Measurements from ENCODE around the gene INSRR. TPM values are rescaled to one million over a fixed set of nuclear protein-coding genes. Genes with fewer than 3 reads are reported as not detected.

INSRR gene
- total and polyA plus RNA-seq, 9 of the 15 experiments (the other 6 are each of a cell fraction or from before 2014, with no cell fraction given), result 0.03 to 0.18 (median 0.06) TPM; not detected in 3

DNA sequence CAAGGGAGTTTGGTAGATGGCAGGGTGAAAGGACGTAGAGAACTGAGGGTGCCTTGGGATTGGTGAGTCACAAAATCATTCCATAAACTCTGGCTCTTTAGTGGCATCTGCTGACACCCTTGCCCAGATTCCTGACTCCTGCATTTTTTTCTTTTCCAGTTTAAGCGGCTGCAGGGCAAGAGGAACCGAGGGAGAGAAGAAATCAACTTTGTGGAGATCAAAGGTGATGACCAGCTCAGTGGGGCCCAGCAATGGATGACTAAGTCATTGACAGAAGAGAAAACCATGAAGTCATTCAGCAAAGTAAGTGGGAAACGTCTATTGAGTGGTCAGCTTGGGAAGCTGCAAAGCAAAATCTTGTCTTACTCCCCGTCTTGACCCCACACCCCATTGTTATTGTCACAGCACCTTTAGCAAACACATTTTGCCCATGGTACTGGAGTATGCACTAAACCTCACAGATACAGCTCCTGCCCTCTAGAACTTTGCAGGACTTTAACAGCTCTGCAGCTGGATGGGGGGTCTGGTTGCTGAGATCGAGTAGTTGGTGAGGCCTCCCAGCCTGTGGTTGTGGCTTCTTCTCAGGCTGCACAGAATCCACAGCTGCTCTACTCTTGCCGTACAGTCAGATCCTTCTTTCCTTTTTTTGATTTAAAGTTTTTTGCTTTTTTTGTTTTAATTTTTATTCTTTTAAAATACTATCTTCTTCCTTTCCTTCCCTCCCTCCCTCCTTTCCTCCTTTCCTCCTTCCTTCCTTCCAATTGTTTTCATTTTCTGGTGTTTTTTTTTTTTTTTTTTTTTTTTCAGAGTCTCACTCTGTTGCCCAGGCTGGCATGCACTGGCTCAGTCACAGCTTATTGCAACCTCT, 64.2 kb downstream of the INSRR start:
- no peaks in the 10 kb centered on the region for H3K4me1 ChIP-seq (replicated peaks in 1 of 2; ENCODE audit: control insufficient read depth in 2 of 2, insufficient read depth in 2 of 2, low read length in 2 of 2)
- no peak overlapping the region for H2AFZ ChIP-seq (ENCODE audit: low read depth, low read length)
- ChIA-PET POLR2A (interaction anchor here (0.6 to 2.7 kb wide), 5 partner anchors 9 to 22 kb away, joined by 3 to 8 read pairs (median 3); no protein-coding TSS in a partner anchor), CTCF (ENCODE audit: low intra/inter-chr PET ratio) (no interaction called here)
- H3K4me2 ChIP-seq (ENCODE audit: insufficient read depth, low read length), result no peak overlapping the region
- TF ChIP-seq ZBED1 (IDR thresholded peaks at IDR 0.05), result no peak
- TF ChIP-seq, protein P1, sequence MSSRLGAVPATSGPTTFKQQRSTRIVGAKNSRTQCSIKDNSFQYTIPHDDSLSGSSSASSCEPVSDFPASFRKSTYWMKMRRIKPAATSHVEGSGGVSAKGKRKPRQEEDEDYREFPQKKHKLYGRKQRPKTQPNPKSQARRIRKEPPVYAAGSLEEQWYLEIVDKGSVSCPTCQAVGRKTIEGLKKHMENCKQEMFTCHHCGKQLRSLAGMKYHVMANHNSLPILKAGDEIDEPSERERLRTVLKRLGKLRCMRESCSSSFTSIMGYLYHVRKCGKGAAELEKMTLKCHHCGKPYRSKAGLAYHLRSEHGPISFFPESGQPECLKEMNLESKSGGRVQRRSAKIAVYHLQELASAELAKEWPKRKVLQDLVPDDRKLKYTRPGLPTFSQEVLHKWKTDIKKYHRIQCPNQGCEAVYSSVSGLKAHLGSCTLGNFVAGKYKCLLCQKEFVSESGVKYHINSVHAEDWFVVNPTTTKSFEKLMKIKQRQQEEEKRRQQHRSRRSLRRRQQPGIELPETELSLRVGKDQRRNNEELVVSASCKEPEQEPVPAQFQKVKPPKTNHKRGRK (tag; IDR thresholded peaks at IDR 0.05), result peak; percentile 76
- ATAC-seq, result no peak
- H3K9me3 ChIP-seq (replicated peaks; ENCODE audit: control insufficient read depth, insufficient read depth, low read depth, low read length), result no peaks in the 10 kb centered on the region
- no peak overlapping the region for H3K27ac ChIP-seq (ENCODE audit: extremely low read depth, low read depth, low read length)
- intact Hi-C loops (cut with micrococcal nuclease) (loop anchor here (5.0 kb wide), 1 partner anchor 38 kb away; no protein-coding TSS in a partner anchor), in situ Hi-C loops (cut with MboI) (no loop called here)
- 75% methylated on average over 7 of the region's 7 CpGs for WGBS (ENCODE audit: insufficient coverage, low coverage, missing lambda C conversion rate)
- H3K9ac ChIP-seq (ENCODE audit: insufficient read depth in 1 of 2, low read depth in 2 of 2, low read length in 2 of 2), result no peak overlapping the region
- FAIRE-seq, result no peak
- peaks cover 17% of the 10 kb centered on the region; the same call in 1 of the 2 replicates for H4K20me1 ChIP-seq (replicated peaks; ENCODE audit: control insufficient read depth, insufficient read depth, low read length)
- H3K27me3 ChIP-seq (ENCODE audit: control insufficient read depth in 2 of 2, insufficient read depth in 2 of 2, low read length in 2 of 2), result no peaks in the 10 kb centered on the region
- H3K79me2 ChIP-seq (ENCODE audit: control insufficient read depth, insufficient read depth, low read length), result 0 out of 3 replicates have a peak, but pooled peaks cover 5% of the 10 kb centered on the region
- no TSS peak for BruUV-seq (replicated peaks)
- H3K36me3 ChIP-seq (ENCODE audit: control insufficient read depth, insufficient read depth, low read length), result peaks cover 98% of the 10 kb centered on the region
- no peak overlapping the region for H3K4me3 ChIP-seq
- no peak for DNase-seq (ENCODE audit: extremely low read depth in 1 of 4, low spot score in 3 of 4)
- no peaks in the 10 kb centered on the region for H3K9me1 ChIP-seq (ENCODE audit: control insufficient read depth, insufficient read depth, low read length)

Other genes starting within 250 kb of the INSRR start
Only the 7 nearest of the 15 such genes appear.
- gene MRPL24, start 118.0 kb downstream of the INSRR start, total RNA-seq (2014; rRNA removed), result 103 and 134 TPM in 2 replicates
- gene MRPL24, start 118.0 kb downstream of the INSRR start, total RNA-seq (2014; rRNA removed; fragmentation: Illumina TruSeq; extraction: Trizol), result 91.6 and 91.8 TPM in 2 replicates
- gene MRPL24, start 118.0 kb downstream of the INSRR start, total RNA-seq (2015; rRNA removed; fragmentation: Illumina TruSeq; extraction: Trizol), result 105 and 113 TPM in 2 replicates
- 74.0 and 74.3 TPM in 2 replicates for gene MRPL24, start 118.0 kb downstream of the INSRR start, total RNA-seq (2021)
- gene MRPL24, start 118.0 kb downstream of the INSRR start, polyA plus RNA-seq (2011; rRNA removed), result 97.5 and 101 TPM in 2 replicates
- gene MRPL24, start 118.0 kb downstream of the INSRR start, polyA plus RNA-seq (2014; fragmentation: Illumina TruSeq; extraction: Trizol), result 153 and 163 TPM in 2 replicates
- 100 to 1,000 TPM; 206 to 267 TPM for gene MRPL24, start 118.0 kb downstream of the INSRR start, polyA plus RNA-seq (2014; fragmentation: Nextera tagmentation; extraction: Ambion mirVana)
- gene MRPL24, start 118.0 kb downstream of the INSRR start, polyA plus RNA-seq (2014; rRNA removed), result 115 and 141 TPM in 2 replicates
- gene HDGF, start 107.4 kb downstream of the INSRR start, total RNA-seq (2014; rRNA removed), result 470 and 501 TPM in 2 replicates
- 400 and 403 TPM in 2 replicates for gene HDGF, start 107.4 kb downstream of the INSRR start, total RNA-seq (2014; rRNA removed; fragmentation: Illumina TruSeq; extraction: Trizol)
- gene HDGF, start 107.4 kb downstream of the INSRR start, total RNA-seq (2015; rRNA removed; fragmentation: Illumina TruSeq; extraction: Trizol), result 392 and 404 TPM in 2 replicates
- gene HDGF, start 107.4 kb downstream of the INSRR start, total RNA-seq (2021), result 390 and 425 TPM in 2 replicates
- 224 and 310 TPM in 2 replicates for gene HDGF, start 107.4 kb downstream of the INSRR start, polyA plus RNA-seq (2011; rRNA removed)
- gene HDGF, start 107.4 kb downstream of the INSRR start, polyA plus RNA-seq (2014; fragmentation: Illumina TruSeq; extraction: Trizol), result 507 and 601 TPM in 2 replicates
- 10 to 100 TPM; 38.8 to 41.8 TPM for gene HDGF, start 107.4 kb downstream of the INSRR start, polyA plus RNA-seq (2014; fragmentation: Nextera tagmentation; extraction: Ambion mirVana)
- gene HDGF, start 107.4 kb downstream of the INSRR start, polyA plus RNA-seq (2014; rRNA removed), result 358 and 372 TPM in 2 replicates
- gene PRCC, start 91.6 kb downstream of the INSRR start, total RNA-seq (2014; rRNA removed), result 51.0 and 86.2 TPM in 2 replicates
- 32.1 and 35.1 TPM in 2 replicates for gene PRCC, start 91.6 kb downstream of the INSRR start, total RNA-seq (2014; rRNA removed; fragmentation: Illumina TruSeq; extraction: Trizol)
- 35.8 and 41.1 TPM in 2 replicates for gene PRCC, start 91.6 kb downstream of the INSRR start, total RNA-seq (2015; rRNA removed; fragmentation: Illumina TruSeq; extraction: Trizol)
- 85.3 and 89.5 TPM in 2 replicates for gene PRCC, start 91.6 kb downstream of the INSRR start, total RNA-seq (2021)
- gene PRCC, start 91.6 kb downstream of the INSRR start, polyA plus RNA-seq (2011; rRNA removed), result 38.8 and 70.2 TPM in 2 replicates
- 133 and 201 TPM in 2 replicates for gene PRCC, start 91.6 kb downstream of the INSRR start, polyA plus RNA-seq (2014; fragmentation: Illumina TruSeq; extraction: Trizol)
- gene PRCC, start 91.6 kb downstream of the INSRR start, polyA plus RNA-seq (2014; fragmentation: Nextera tagmentation; extraction: Ambion mirVana), result 10 to 100 TPM; 23.9 to 25.5 TPM
- gene PRCC, start 91.6 kb downstream of the INSRR start, polyA plus RNA-seq (2014; rRNA removed), result 53.6 and 68.0 TPM in 2 replicates
- gene SH2D2A, start 42.3 kb downstream of the INSRR start, total RNA-seq (2014; rRNA removed), result 27.7 and 36.0 TPM in 2 replicates
- gene SH2D2A, start 42.3 kb downstream of the INSRR start, total RNA-seq (2014; rRNA removed; fragmentation: Illumina TruSeq; extraction: Trizol), result 4.8 and 6.9 TPM in 2 replicates
- 6.3 and 8.4 TPM in 2 replicates for gene SH2D2A, start 42.3 kb downstream of the INSRR start, total RNA-seq (2015; rRNA removed; fragmentation: Illumina TruSeq; extraction: Trizol)
- gene SH2D2A, start 42.3 kb downstream of the INSRR start, total RNA-seq (2021), result 33.6 TPM in 2 replicates
- 5.7 and 9.7 TPM in 2 replicates for gene SH2D2A, start 42.3 kb downstream of the INSRR start, polyA plus RNA-seq (2011; rRNA removed)
- 20.0 and 21.2 TPM in 2 replicates for gene SH2D2A, start 42.3 kb downstream of the INSRR start, polyA plus RNA-seq (2014; fragmentation: Illumina TruSeq; extraction: Trizol)
- gene SH2D2A, start 42.3 kb downstream of the INSRR start, polyA plus RNA-seq (2014; fragmentation: Nextera tagmentation; extraction: Ambion mirVana), result 1 to 10 TPM in 1 of 2 experiments, under 1 TPM in 1; 0.89 to 1.1 TPM
- gene SH2D2A, start 42.3 kb downstream of the INSRR start, polyA plus RNA-seq (2014; rRNA removed), result 20.8 and 21.4 TPM in 2 replicates
- 22.4 and 23.1 TPM in 2 replicates for gene NTRK1, start 1.7 kb upstream of the INSRR start, total RNA-seq (2014; rRNA removed)
- gene NTRK1, start 1.7 kb upstream of the INSRR start, total RNA-seq (2014; rRNA removed; fragmentation: Illumina TruSeq; extraction: Trizol), result 3.3 and 4.8 TPM in 2 replicates
- gene NTRK1, start 1.7 kb upstream of the INSRR start, total RNA-seq (2015; rRNA removed; fragmentation: Illumina TruSeq; extraction: Trizol), result 4.0 and 4.2 TPM in 2 replicates
- 28.0 and 30.0 TPM in 2 replicates for gene NTRK1, start 1.7 kb upstream of the INSRR start, total RNA-seq (2021)
- 18.2 and 21.5 TPM in 2 replicates for gene NTRK1, start 1.7 kb upstream of the INSRR start, polyA plus RNA-seq (2011; rRNA removed)
- 7.9 and 16.1 TPM in 2 replicates for gene NTRK1, start 1.7 kb upstream of the INSRR start, polyA plus RNA-seq (2014; fragmentation: Illumina TruSeq; extraction: Trizol)
- gene NTRK1, start 1.7 kb upstream of the INSRR start, polyA plus RNA-seq (2014; fragmentation: Nextera tagmentation; extraction: Ambion mirVana), result 1 to 10 TPM in 1 of 2 experiments, under 1 TPM in 1; 0.46 to 2.3 TPM
- 23.3 and 26.2 TPM in 2 replicates for gene NTRK1, start 1.7 kb upstream of the INSRR start, polyA plus RNA-seq (2014; rRNA removed)
- gene PEAR1, start 34.6 kb upstream of the INSRR start, total RNA-seq (2014; rRNA removed), result 6.4 and 12.7 TPM in 2 replicates
- gene PEAR1, start 34.6 kb upstream of the INSRR start, total RNA-seq (2014; rRNA removed; fragmentation: Illumina TruSeq; extraction: Trizol), result 2.5 and 2.6 TPM in 2 replicates
- gene PEAR1, start 34.6 kb upstream of the INSRR start, total RNA-seq (2015; rRNA removed; fragmentation: Illumina TruSeq; extraction: Trizol), result 5.9 and 6.0 TPM in 2 replicates
- 5.2 and 6.1 TPM in 2 replicates for gene PEAR1, start 34.6 kb upstream of the INSRR start, total RNA-seq (2021)
- gene PEAR1, start 34.6 kb upstream of the INSRR start, polyA plus RNA-seq (2011; rRNA removed), result 13.9 and 16.6 TPM in 2 replicates
- gene PEAR1, start 34.6 kb upstream of the INSRR start, polyA plus RNA-seq (2014; fragmentation: Illumina TruSeq; extraction: Trizol), result 6.8 and 9.8 TPM in 2 replicates
- gene PEAR1, start 34.6 kb upstream of the INSRR start, polyA plus RNA-seq (2014; fragmentation: Nextera tagmentation; extraction: Ambion mirVana), result 1 to 10 TPM in 1 of 2 experiments, under 1 TPM in 1; 0.87 to 1.1 TPM
- gene PEAR1, start 34.6 kb upstream of the INSRR start, polyA plus RNA-seq (2014; rRNA removed), result 7.0 and 9.1 TPM in 2 replicates
- gene LRRC71, start 61.5 kb upstream of the INSRR start, total RNA-seq (2014; rRNA removed), result 0.64 TPM in 1 of 2 replicates, not detected in the other
- 0.22 and 0.51 TPM in 2 replicates for gene LRRC71, start 61.5 kb upstream of the INSRR start, total RNA-seq (2014; rRNA removed; fragmentation: Illumina TruSeq; extraction: Trizol)
- gene LRRC71, start 61.5 kb upstream of the INSRR start, total RNA-seq (2015; rRNA removed; fragmentation: Illumina TruSeq; extraction: Trizol), result not detected in 2 replicates
- gene LRRC71, start 61.5 kb upstream of the INSRR start, total RNA-seq (2021), result 0.45 and 1.2 TPM in 2 replicates
- 0.87 and 1.1 TPM in 2 replicates for gene LRRC71, start 61.5 kb upstream of the INSRR start, polyA plus RNA-seq (2011; rRNA removed)
- 0.06 and 0.51 TPM in 2 replicates for gene LRRC71, start 61.5 kb upstream of the INSRR start, polyA plus RNA-seq (2014; fragmentation: Illumina TruSeq; extraction: Trizol)
- gene LRRC71, start 61.5 kb upstream of the INSRR start, polyA plus RNA-seq (2014; fragmentation: Nextera tagmentation; extraction: Ambion mirVana), result under 1 TPM; 0.23 to 0.38 TPM
- gene LRRC71, start 61.5 kb upstream of the INSRR start, polyA plus RNA-seq (2014; rRNA removed), result 0.19 and 0.91 TPM in 2 replicates

Data from K562 (cell line).